Measurements from ENCODE around the gene OCIAD1.

GRCh38 chr4:48910511-48910910, 79.6 kb downstream of the OCIAD1 start:
- TF ChIP-seq CTCF (IDR thresholded peaks at IDR 0.05) (no peak), POLR2A (IDR thresholded peaks at IDR 0.05) (no peak)
